ENCODE results near the gene CWC27. TPM values are rescaled to one million over a fixed set of nuclear protein-coding genes. Genes with fewer than 3 reads are reported as not detected.

The CWC27 gene, protein sequence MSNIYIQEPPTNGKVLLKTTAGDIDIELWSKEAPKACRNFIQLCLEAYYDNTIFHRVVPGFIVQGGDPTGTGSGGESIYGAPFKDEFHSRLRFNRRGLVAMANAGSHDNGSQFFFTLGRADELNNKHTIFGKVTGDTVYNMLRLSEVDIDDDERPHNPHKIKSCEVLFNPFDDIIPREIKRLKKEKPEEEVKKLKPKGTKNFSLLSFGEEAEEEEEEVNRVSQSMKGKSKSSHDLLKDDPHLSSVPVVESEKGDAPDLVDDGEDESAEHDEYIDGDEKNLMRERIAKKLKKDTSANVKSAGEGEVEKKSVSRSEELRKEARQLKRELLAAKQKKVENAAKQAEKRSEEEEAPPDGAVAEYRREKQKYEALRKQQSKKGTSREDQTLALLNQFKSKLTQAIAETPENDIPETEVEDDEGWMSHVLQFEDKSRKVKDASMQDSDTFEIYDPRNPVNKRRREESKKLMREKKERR
- total RNA-seq (2021) (39.2 to 42.7 TPM (median 40.5 TPM) in 3 replicates), Bru-seq, nascent RNA (percentile 78 among the genes with signal in this experiment)
- long read RNA-seq, experiment 1, transcript CWC27-201 (14 exons, 2,078 nt) = major isoform, 247 of 301 reads
- long read RNA-seq, experiment 1, partial matches to known transcripts = 9 of 301 reads
- long read RNA-seq, experiment 1, other reads (novel, unspliced or antisense) = 42 of 301 reads
- long read RNA-seq, experiment 2, transcript CWC27-201 (14 exons, 2,078 nt) = major isoform, 5 of 66 reads
- long read RNA-seq, experiment 2, partial matches to known transcripts = 20 of 66 reads
- long read RNA-seq, experiment 2, other reads (novel, unspliced or antisense) = 41 of 66 reads
- long read RNA-seq, experiment 3, transcript CWC27-201 (14 exons, 2,078 nt) = major isoform, 281 of 375 reads
- long read RNA-seq, experiment 3, partial matches to known transcripts = 58 of 375 reads
- long read RNA-seq, experiment 3, other reads (novel, unspliced or antisense) = 35 of 375 reads

GRCh38 chr5:64768358-64769312, at the start of gene CWC27, which contains the start of gene SREK1IP1:
TSS of gene CWC27 (plus strand) at chr5:64768930. CDS start at chr5:64769147, 217 bp downstream.
TSS of gene SREK1IP1 (minus strand) at chr5:64768691. CDS start at chr5:64768517, 174 bp downstream.
- ChIA-PET POLR2A (interaction anchor here (1.4 to 1.6 kb wide), 2 partner anchors 77 to 88 kb away, joined by 3 to 12 read pairs; partner anchors contain the start of gene SHISAL2B), CTCF (interaction anchor here (0.8 to 1.4 kb wide), 3 partner anchors 48 to 173 kb away, joined by 3 to 4 read pairs (median 3); no protein-coding TSS in a partner anchor)
- Mint-ChIP-seq H3K27ac (peak within 1 kb of the TSS; percentile 99), H3K4me1 (peaks cover 24% of the 10 kb centered on the region), H3K9me3 (no peaks in the 10 kb centered on the region), H3K27me3 (ENCODE audit: low read depth) (no peaks in the 10 kb centered on the region), H3K36me3 (peaks cover 8% of the 10 kb centered on the region), H3K4me3 (peak within 1 kb of the TSS; percentile 100)
- peak; percentile 96 for ATAC-seq
- peak; percentile 84 for DNase-seq (ENCODE audit: low spot score)
- TF ChIP-seq E2F4 (CRISPR knock-in tag; IDR thresholded peaks at IDR 0.05; ENCODE audit: borderline replicate concordance, low read depth) (0 out of 2 replicates have a peak, but pooled peaks have one; percentile 64), JAZF1 (CRISPR knock-in tag; IDR thresholded peaks at IDR 0.05) (no peak), PREB (CRISPR knock-in tag; IDR thresholded peaks at IDR 0.05; ENCODE audit: borderline replicate concordance) (no peak), MAX (CRISPR knock-in tag; IDR thresholded peaks at IDR 0.05) (peak; percentile 67), ZNF423 (CRISPR knock-in tag; IDR thresholded peaks at IDR 0.05) (no peak), NFATC4 (CRISPR knock-in tag; IDR thresholded peaks at IDR 0.05) (no peak), HMGA2 (CRISPR knock-in tag; IDR thresholded peaks at IDR 0.05) (no peak), SMAD4 (CRISPR knock-in tag; IDR thresholded peaks at IDR 0.05) (no peak), ZNF138 (CRISPR knock-in tag; conservative IDR thresholded peaks at IDR 0.05) (no peak), RORB (CRISPR knock-in tag; IDR thresholded peaks at IDR 0.05) (no peak), FOXK1 (CRISPR knock-in tag; IDR thresholded peaks at IDR 0.05) (peak; percentile 78), OVOL2 (CRISPR knock-in tag; IDR thresholded peaks at IDR 0.05; ENCODE audit: borderline replicate concordance) (no peak), GABPB1 (CRISPR knock-in tag; IDR thresholded peaks at IDR 0.05) (peak; percentile 69), TEAD1 (CRISPR knock-in tag; IDR thresholded peaks at IDR 0.05) (peak; percentile 54; the same call in 1 of the 2 replicates), SP1 (CRISPR knock-in tag; conservative IDR thresholded peaks at IDR 0.05) (0 out of 2 replicates have a peak, but pooled peaks have one; percentile 45), E2F1 (CRISPR knock-in tag; IDR thresholded peaks at IDR 0.05) (no peak)
- TF ChIP-seq, protein P1, sequence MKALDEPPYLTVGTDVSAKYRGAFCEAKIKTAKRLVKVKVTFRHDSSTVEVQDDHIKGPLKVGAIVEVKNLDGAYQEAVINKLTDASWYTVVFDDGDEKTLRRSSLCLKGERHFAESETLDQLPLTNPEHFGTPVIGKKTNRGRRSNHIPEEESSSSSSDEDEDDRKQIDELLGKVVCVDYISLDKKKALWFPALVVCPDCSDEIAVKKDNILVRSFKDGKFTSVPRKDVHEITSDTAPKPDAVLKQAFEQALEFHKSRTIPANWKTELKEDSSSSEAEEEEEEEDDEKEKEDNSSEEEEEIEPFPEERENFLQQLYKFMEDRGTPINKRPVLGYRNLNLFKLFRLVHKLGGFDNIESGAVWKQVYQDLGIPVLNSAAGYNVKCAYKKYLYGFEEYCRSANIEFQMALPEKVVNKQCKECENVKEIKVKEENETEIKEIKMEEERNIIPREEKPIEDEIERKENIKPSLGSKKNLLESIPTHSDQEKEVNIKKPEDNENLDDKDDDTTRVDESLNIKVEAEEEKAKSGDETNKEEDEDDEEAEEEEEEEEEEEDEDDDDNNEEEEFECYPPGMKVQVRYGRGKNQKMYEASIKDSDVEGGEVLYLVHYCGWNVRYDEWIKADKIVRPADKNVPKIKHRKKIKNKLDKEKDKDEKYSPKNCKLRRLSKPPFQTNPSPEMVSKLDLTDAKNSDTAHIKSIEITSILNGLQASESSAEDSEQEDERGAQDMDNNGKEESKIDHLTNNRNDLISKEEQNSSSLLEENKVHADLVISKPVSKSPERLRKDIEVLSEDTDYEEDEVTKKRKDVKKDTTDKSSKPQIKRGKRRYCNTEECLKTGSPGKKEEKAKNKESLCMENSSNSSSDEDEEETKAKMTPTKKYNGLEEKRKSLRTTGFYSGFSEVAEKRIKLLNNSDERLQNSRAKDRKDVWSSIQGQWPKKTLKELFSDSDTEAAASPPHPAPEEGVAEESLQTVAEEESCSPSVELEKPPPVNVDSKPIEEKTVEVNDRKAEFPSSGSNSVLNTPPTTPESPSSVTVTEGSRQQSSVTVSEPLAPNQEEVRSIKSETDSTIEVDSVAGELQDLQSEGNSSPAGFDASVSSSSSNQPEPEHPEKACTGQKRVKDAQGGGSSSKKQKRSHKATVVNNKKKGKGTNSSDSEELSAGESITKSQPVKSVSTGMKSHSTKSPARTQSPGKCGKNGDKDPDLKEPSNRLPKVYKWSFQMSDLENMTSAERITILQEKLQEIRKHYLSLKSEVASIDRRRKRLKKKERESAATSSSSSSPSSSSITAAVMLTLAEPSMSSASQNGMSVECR (CRISPR knock-in tag; IDR thresholded peaks at IDR 0.05; ENCODE audit: borderline replicate concordance) = peak; percentile 14; the same call in 1 of the 2 replicates
- TF ChIP-seq, protein P2, sequence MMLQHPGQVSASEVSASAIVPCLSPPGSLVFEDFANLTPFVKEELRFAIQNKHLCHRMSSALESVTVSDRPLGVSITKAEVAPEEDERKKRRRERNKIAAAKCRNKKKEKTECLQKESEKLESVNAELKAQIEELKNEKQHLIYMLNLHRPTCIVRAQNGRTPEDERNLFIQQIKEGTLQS (CRISPR knock-in tag; conservative IDR thresholded peaks at IDR 0.05) = no peak
- TF ChIP-seq, protein P3, sequence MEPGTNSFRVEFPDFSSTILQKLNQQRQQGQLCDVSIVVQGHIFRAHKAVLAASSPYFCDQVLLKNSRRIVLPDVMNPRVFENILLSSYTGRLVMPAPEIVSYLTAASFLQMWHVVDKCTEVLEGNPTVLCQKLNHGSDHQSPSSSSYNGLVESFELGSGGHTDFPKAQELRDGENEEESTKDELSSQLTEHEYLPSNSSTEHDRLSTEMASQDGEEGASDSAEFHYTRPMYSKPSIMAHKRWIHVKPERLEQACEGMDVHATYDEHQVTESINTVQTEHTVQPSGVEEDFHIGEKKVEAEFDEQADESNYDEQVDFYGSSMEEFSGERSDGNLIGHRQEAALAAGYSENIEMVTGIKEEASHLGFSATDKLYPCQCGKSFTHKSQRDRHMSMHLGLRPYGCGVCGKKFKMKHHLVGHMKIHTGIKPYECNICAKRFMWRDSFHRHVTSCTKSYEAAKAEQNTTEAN (CRISPR knock-in tag; IDR thresholded peaks at IDR 0.05) = no peak
- TF ChIP-seq, protein P4, sequence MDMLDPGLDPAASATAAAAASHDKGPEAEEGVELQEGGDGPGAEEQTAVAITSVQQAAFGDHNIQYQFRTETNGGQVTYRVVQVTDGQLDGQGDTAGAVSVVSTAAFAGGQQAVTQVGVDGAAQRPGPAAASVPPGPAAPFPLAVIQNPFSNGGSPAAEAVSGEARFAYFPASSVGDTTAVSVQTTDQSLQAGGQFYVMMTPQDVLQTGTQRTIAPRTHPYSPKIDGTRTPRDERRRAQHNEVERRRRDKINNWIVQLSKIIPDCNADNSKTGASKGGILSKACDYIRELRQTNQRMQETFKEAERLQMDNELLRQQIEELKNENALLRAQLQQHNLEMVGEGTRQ (CRISPR knock-in tag; IDR thresholded peaks at IDR 0.05) = no peak

Measured in WTC11 (cell line).